Upper lobe of left lung (tissue), 4 donors: Measurements from ENCODE around the gene RPA1.

Experiments
- EP300 ChIP-seq, 4 donors: sonication (generic); formaldehyde crosslinking; IDR thresholded peaks; one replicate each; pipeline ENCODE4 v1.5.1; 2017; ENCODE audit warnings: antibody characterized with exemption in 4 of 4, control low read depth in 2 of 4
- POLR2AphosphoS5 ChIP-seq, 2 donors: sonication (generic); formaldehyde crosslinking; IDR thresholded peaks; one replicate each; pipeline ENCODE4 v1.5.1; 2017; ENCODE audit warnings: antibody characterized with exemption in 2 of 2
- TF ChIP-seq, protein P1 (sequence below), 6 experiments: fragments of 450-650 bp in 4 of 6; fragments of 200-600 bp in 2 of 6; sonication (generic) in 2 of 6; IDR thresholded peaks; one replicate each; pipeline ENCODE4 v1.5.1; 2016 to 2019; ENCODE audit warnings: antibody characterized with exemption in 6 of 6

DNA sequence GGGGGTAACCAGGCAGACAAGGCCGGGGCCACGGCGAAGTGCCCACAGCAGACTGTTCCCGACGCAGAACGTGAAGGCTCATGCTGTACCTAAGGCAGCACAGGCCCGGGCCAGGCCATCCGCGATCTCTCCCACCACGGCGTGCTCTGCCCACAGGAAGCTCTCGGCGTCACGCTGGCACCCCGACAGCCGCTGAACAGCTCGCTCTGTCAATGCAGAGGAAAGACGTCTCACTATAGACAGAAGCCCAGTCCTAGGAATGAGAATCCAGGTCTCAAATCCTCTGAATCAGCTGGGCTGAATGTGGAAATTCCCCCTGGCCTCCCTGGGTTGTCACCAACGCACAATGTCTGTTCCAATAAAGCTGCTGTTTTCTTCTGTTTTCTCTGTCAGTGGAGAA, 46.5 kb upstream of the RPA1 start:
- TF ChIP-seq, protein P1, sequence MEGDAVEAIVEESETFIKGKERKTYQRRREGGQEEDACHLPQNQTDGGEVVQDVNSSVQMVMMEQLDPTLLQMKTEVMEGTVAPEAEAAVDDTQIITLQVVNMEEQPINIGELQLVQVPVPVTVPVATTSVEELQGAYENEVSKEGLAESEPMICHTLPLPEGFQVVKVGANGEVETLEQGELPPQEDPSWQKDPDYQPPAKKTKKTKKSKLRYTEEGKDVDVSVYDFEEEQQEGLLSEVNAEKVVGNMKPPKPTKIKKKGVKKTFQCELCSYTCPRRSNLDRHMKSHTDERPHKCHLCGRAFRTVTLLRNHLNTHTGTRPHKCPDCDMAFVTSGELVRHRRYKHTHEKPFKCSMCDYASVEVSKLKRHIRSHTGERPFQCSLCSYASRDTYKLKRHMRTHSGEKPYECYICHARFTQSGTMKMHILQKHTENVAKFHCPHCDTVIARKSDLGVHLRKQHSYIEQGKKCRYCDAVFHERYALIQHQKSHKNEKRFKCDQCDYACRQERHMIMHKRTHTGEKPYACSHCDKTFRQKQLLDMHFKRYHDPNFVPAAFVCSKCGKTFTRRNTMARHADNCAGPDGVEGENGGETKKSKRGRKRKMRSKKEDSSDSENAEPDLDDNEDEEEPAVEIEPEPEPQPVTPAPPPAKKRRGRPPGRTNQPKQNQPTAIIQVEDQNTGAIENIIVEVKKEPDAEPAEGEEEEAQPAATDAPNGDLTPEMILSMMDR (IDR thresholded peaks at IDR 0.05): no peak
- TF ChIP-seq POLR2AphosphoS5 (IDR thresholded peaks at IDR 0.05) (no peak), EP300 (IDR thresholded peaks at IDR 0.05) (no peak)
